ES-I3 (cell line): ENCODE results near the gene CAD.
"Not testable (repeated sequence)": the region's sequence is repeated elsewhere in the genome, so short reads cannot be mapped to it uniquely, and the experiment has no call there.

Experiments
- H3K36me3 ChIP-seq: 2 replicates; pipeline ENCODE4 v1.6.1; 2013; ENCODE audit warnings: mild to moderate bottlenecking, low read length, control low read depth, moderate library complexity; ENCODE audit not compliant: insufficient read depth
- H3K4me1 ChIP-seq: 2 replicates; pipeline ENCODE4 v1.6.1; 2013; ENCODE audit warnings: mild to moderate bottlenecking, control low read depth, low read length; ENCODE audit not compliant: insufficient read depth
- H3K9ac ChIP-seq: 2 replicates; pipeline ENCODE4 v1.6.1; 2013; ENCODE audit warnings: low read depth, mild to moderate bottlenecking, low read length, moderate library complexity
- H3K9me3 ChIP-seq: 2 replicates; pipeline ENCODE4 v1.6.1; 2013; ENCODE audit warnings: mild to moderate bottlenecking, low read length, moderate library complexity; ENCODE audit not compliant: control insufficient read depth, insufficient read depth

Gene CAD

GRCh38 chr2:27189989-27190388 lies 27.2 kb upstream of the CAD start:
- no peaks in the 10 kb centered on the region for H3K4me1 ChIP-seq
- no peaks in the 10 kb centered on the region for H3K36me3 ChIP-seq
- no peaks in the 10 kb centered on the region for H3K9me3 ChIP-seq
- no peak overlapping the region for H3K9ac ChIP-seq

DNA sequence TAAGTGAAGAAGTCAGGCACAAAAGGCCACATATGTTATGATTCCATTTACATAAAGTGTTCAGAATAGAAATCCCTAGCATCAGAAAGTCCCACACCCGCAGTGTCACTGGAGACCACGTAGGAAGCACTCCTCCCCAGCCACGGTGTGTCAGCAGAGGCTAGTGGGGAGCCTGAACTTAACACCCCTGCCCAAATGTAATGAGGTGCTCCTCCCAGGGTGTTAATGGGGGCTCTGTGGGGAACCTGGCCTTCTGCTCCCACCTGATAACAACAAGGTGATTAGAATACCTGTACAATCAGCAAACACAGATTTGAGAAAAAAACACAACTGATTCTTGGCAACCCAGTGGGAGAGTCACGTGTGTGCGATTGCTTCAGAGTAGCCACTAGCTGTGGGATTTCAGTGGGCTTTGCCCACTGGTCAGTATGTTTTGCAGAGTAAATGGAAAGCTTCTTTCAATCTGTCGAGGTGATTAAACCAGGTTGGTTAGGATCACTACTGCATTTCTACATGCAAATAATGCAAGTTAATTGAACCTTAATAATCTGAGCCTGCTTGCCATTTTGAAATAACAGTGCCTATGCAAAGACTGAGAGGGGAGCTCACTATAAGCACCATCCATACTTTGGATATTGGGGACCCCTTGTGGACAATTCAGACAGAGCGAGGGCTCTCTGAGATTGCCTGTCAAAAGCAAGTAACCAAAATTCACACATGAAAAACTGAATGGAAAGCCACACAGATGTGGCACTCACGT lies 25.9 kb upstream of the CAD start:
- no peaks in the 10 kb centered on the region for H3K36me3 ChIP-seq
- no peaks in the 10 kb centered on the region for H3K4me1 ChIP-seq
- H3K9ac ChIP-seq, result no peak overlapping the region
- no peaks in the 10 kb centered on the region for H3K9me3 ChIP-seq

DNA sequence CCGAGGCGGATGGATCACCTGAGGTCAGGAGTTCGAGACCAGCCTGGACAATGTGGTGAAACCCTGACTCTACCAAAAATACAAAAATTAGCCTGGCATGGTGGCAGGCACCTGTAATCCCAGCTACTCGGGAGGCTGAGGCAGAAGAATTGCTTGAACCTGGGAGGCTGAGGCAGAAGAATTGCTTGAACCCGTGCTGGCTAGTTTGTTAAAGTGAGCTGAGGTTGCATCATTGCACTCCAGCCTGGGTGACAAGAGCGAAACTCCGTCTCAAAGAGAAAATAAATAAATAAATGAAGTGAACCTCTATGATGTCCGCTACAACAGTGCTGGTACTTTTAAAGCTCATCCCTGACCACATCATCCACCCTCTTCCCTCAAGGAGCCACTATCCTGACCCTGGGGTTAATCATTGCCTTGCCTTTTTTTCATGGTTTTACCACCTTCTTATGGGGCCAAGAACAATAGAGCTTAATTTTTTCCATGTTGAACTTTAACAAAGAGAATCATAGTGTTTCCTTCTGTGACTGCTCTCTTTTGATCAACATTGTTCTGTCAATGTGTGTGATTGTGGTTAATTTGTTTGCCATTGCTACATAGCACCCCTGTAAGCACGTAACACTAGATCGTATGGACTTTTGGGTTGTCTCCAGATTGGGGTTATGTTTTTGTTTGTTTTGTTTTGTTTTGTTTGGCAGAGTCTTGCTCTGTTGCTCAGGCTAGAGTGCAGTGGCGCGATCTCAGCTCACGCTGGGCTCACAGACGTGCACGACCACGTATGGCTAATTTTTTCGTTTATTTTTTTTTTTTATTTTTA lies 22.4 kb upstream of the CAD start:
- H3K9ac ChIP-seq, result no peak overlapping the region
- no peaks in the 10 kb centered on the region for H3K4me1 ChIP-seq
- no peaks in the 10 kb centered on the region for H3K9me3 ChIP-seq
- no peaks in the 10 kb centered on the region for H3K36me3 ChIP-seq

- not testable (repeated sequence) for H3K36me3 ChIP-seq, H3K4me1 ChIP-seq, H3K9me3 ChIP-seq, H3K9ac ChIP-seq
These were observed 21.4 kb upstream of the CAD start for GRCh38 chr2:27195799-27196198.

- H3K36me3 ChIP-seq, H3K4me1 ChIP-seq, H3K9ac ChIP-seq, H3K9me3 ChIP-seq: not testable (repeated sequence)
These were observed 19.1 kb upstream of the CAD start for GRCh38 chr2:27198068-27198467.

DNA sequence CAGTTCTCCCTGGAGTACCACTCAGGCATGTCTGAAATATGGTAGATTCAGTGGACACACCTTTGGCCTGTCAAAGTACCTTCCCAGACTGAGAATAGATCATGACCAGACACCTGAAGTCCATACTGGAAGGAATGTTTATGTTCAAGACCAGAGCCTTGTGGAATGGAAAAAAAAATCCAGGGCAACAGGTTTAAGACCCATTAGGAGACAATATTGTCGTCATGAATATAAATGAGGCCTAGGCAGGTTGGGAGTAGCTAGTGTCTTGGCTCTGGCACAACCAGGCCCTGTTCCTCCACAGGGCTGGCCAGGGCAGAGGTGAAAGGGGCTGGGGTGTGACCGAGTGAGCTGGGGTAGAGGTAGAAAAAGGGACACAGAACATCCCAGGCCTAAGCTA lies 18.5 kb upstream of the CAD start:
- no peaks in the 10 kb centered on the region for H3K4me1 ChIP-seq

DNA sequence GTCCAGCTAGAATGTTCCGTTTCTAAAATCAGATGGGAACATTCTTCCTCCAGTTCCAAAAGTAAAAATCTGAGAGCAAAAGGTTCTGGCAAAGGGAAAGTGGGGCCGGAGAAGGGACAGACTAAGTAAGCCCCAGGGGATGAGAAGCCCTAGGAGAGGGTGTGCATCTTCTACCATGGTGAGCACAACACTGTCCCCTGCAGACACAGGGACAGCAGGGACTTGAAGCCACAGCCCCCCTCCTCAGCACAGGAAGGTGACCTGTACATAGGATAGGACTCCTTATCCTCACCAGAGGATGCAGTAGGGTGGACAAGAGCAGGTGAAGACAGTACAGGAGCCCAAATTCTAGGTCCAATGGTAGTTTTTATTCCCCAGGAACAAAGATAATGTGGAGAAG lies 17.9 kb upstream of the CAD start:
- H3K9ac ChIP-seq, result no peak overlapping the region
- no peaks in the 10 kb centered on the region for H3K9me3 ChIP-seq
- peaks cover 7% of the 10 kb centered on the region for H3K36me3 ChIP-seq
- no peaks in the 10 kb centered on the region for H3K4me1 ChIP-seq

More for the DNA sequence above, 18.5 kb upstream of the CAD start:
- H3K36me3 ChIP-seq, result peaks cover 1% of the 10 kb centered on the region
- no peak overlapping the region for H3K9ac ChIP-seq
- no peaks in the 10 kb centered on the region for H3K9me3 ChIP-seq

GRCh38 chr2:27201675-27202074 lies 15.5 kb upstream of the CAD start:
- Histone ChIP-seq H3K9me3 (no peaks in the 10 kb centered on the region), H3K4me1 (no peaks in the 10 kb centered on the region), H3K9ac (no peak overlapping the region), H3K36me3 (peaks cover 19% of the 10 kb centered on the region)

GRCh38 chr2:27202854-27203253 lies 14.3 kb upstream of the CAD start:
- Histone ChIP-seq H3K36me3 (peaks cover 28% of the 10 kb centered on the region), H3K9me3 (no peaks in the 10 kb centered on the region), H3K9ac (no peak overlapping the region), H3K4me1 (no peaks in the 10 kb centered on the region)

- Histone ChIP-seq H3K4me1 (no peaks in the 10 kb centered on the region), H3K36me3 (peaks cover 30% of the 10 kb centered on the region)
These were observed 13.4 kb upstream of the CAD start for GRCh38 chr2:27203741-27204140.

DNA sequence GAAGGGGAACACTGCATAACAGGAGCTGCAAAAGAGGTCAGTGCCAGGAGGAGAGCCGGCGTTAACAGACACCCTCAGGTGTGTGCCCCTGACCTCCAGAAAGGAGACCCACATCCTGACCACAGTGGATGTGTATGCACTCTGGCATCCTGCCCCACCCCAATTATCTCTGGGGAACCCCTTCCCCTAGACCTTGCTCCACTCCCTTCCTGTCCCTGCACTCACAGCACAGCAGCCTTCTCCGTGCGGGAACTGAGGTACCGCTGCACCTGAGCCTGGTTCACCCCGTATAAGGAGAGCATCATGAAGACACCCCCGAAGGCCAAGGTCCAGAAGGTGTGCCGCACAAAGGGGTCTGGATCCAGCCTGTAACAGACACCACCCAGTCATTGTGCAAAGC lies 12.6 kb upstream of the CAD start:
- Histone ChIP-seq H3K36me3 (peaks cover 30% of the 10 kb centered on the region), H3K9ac (no peak overlapping the region), H3K9me3 (no peaks in the 10 kb centered on the region), H3K4me1 (0 out of 2 replicates have a peak, but pooled peaks cover 1% of the 10 kb centered on the region)

More at GRCh38 chr2:27203741-27204140, 13.4 kb upstream of the CAD start:
- Histone ChIP-seq H3K9ac (no peak overlapping the region), H3K9me3 (no peaks in the 10 kb centered on the region)

GRCh38 chr2:27205206-27205605 lies 12.0 kb upstream of the CAD start:
- peaks cover 30% of the 10 kb centered on the region for H3K36me3 ChIP-seq

DNA sequence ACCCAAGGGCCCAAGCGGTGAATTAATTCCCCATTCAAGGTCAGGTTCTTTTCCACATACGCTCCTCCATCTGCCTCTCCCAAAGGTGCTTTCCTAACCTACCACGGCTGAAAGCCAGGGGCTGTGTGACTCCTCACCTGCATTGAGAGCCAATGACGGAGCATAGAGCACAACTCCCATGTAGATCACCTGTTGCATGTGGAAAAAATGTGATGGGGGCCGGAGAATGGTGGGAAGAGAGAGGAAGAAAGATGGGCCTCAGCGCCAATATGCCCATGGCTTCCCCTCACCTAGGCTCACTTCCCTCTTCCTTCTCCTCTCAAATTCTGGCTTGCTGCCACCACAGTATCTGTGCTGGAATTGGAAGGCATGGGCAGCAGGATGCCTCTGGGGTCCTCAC lies 10.8 kb upstream of the CAD start:
- H3K9ac ChIP-seq, result no peak overlapping the region
- H3K36me3 ChIP-seq, result peaks cover 30% of the 10 kb centered on the region
- 0 out of 2 replicates have a peak, but pooled peaks cover 5% of the 10 kb centered on the region for H3K4me1 ChIP-seq
- H3K9me3 ChIP-seq, result no peaks in the 10 kb centered on the region

More at GRCh38 chr2:27205206-27205605, 12.0 kb upstream of the CAD start:
- Histone ChIP-seq H3K9ac (no peak overlapping the region), H3K9me3 (no peaks in the 10 kb centered on the region), H3K4me1 (0 out of 2 replicates have a peak, but pooled peaks cover 5% of the 10 kb centered on the region)

DNA sequence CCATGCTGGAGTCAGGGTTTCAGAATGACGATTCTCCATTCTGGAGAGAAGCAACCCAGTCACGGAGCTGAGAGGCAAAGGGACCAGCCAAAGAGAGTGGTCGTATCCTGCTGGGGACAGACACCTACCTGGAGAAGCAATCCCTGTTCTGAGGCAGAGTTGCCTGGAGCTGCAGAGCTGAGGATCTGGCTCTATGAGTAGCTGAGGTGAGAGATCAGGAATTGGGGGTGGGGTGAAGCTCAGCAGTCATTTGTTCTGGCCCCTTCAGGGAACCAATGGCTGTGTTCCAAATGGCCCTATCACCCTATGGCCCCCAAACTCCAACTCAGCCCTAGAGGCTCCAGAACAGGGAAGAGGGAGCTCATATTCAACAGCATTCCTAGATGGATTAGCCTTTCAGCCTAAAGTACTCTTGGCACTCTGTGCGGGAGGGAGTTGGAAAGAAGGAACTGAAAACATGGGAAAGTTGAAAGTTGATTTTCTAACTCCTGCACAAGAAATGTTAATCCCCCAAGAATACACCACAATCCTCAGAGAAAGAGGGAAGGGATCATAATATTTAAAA lies 8.6 kb upstream of the CAD start:
- Histone ChIP-seq H3K36me3 (peaks cover 29% of the 10 kb centered on the region), H3K9me3 (no peaks in the 10 kb centered on the region), H3K4me1 (peaks cover 5% of the 10 kb centered on the region; the same call in 1 of the 2 replicates), H3K9ac (no peak overlapping the region)
